Suprapubic skin (tissue), 4 donors: ENCODE data around the gene VANGL2. TPM values are rescaled to one million over a fixed set of nuclear protein-coding genes. Genes with fewer than 3 reads are reported as not detected.
A peak's percentile ranks its signal among the peaks of the same experiment; 100 is the strongest.

Experiments used
- DNase-seq, 2 donors: peaks; one replicate each; pipeline ENCODE4 v3.0.0-alpha.2; 2019; ENCODE audit warnings: low spot score in 2 of 2
- H3K27ac ChIP-seq: fragments of 200-600 bp; sonication (generic); one replicate; pipeline ENCODE4 v1.5.1; 2019
- H3K27me3 ChIP-seq: fragments of 200-600 bp; sonication (generic); one replicate; pipeline ENCODE4 v1.5.1; 2019
- H3K36me3 ChIP-seq: fragments of 200-600 bp; sonication (generic); one replicate; pipeline ENCODE4 v1.5.1; 2019
- H3K4me1 ChIP-seq: fragments of 200-600 bp; sonication (generic); one replicate; pipeline ENCODE4 v1.5.1; 2019
- H3K4me3 ChIP-seq: fragments of 200-600 bp; sonication (generic); one replicate; pipeline ENCODE4 v1.5.1; 2019; ENCODE audit warnings: mild to moderate bottlenecking
- H3K9me3 ChIP-seq: fragments of 200-600 bp; sonication (generic); one replicate; pipeline ENCODE4 v1.5.1; 2019
- EP300 ChIP-seq: sonication (generic); formaldehyde crosslinking; IDR thresholded peaks from one replicate; pipeline ENCODE4 v1.6.1; 2017; ENCODE audit warnings: antibody characterized with exemption
- POLR2A ChIP-seq, 2 donors: fragments of 450-650 bp; IDR thresholded peaks; one replicate each; pipeline ENCODE4 v1.6.1; 2017; ENCODE audit warnings: antibody characterized with exemption in 2 of 2, mild to moderate bottlenecking in 2 of 2, moderate library complexity in 2 of 2
- POLR2AphosphoS5 ChIP-seq, 3 donors: sonication (generic); formaldehyde crosslinking; IDR thresholded peaks; one replicate each; pipeline ENCODE4 v1.6.1; 2017; ENCODE audit warnings: antibody characterized with exemption in 3 of 3
- WGBS: methylation state at CpG from one replicate; pipeline ENCODE4 v1.1.5; 2018; 5-methylcytosine and 5-hydroxymethylcytosine counted together
- total RNA-seq, 4 donors: library from RNA; depleted of rRNA; stranded (reverse); fragments of >200 nt; gene quantifications; one replicate each; pipeline ENCODE4 v1.1.0, GENCODE V29; 2016
- TF ChIP-seq, protein P1 (sequence below), 2 donors: fragments of 200-600 bp in 1 of 2; fragments of 450-650 bp in 1 of 2; sonication (generic) in 1 of 2; IDR thresholded peaks; one replicate each; pipeline ENCODE4 v1.5.1; 2016 to 2019; ENCODE audit warnings: antibody characterized with exemption in 2 of 2, mild to moderate bottlenecking in 1 of 2, moderate library complexity in 1 of 2

The VANGL2 gene
- total RNA-seq, 4 donors from 2014 or later = 18.7 to 39.7 (median 28.1) TPM

GRCh38 chr1:160402001-160402795, 1.8 kb downstream of the VANGL2 start:
- WGBS = 40% methylated on average over 9 of the region's 9 CpGs
- no peak for TF ChIP-seq POLR2A (IDR thresholded peaks at IDR 0.05)
- no peak for TF ChIP-seq EP300
- TF ChIP-seq POLR2AphosphoS5 (IDR thresholded peaks at IDR 0.05) = no peak
- TF ChIP-seq, protein P1, sequence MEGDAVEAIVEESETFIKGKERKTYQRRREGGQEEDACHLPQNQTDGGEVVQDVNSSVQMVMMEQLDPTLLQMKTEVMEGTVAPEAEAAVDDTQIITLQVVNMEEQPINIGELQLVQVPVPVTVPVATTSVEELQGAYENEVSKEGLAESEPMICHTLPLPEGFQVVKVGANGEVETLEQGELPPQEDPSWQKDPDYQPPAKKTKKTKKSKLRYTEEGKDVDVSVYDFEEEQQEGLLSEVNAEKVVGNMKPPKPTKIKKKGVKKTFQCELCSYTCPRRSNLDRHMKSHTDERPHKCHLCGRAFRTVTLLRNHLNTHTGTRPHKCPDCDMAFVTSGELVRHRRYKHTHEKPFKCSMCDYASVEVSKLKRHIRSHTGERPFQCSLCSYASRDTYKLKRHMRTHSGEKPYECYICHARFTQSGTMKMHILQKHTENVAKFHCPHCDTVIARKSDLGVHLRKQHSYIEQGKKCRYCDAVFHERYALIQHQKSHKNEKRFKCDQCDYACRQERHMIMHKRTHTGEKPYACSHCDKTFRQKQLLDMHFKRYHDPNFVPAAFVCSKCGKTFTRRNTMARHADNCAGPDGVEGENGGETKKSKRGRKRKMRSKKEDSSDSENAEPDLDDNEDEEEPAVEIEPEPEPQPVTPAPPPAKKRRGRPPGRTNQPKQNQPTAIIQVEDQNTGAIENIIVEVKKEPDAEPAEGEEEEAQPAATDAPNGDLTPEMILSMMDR (IDR thresholded peaks at IDR 0.05) = no peak
- peak overlapping the region; percentile 38 for H3K27ac ChIP-seq
- H3K36me3 ChIP-seq = no peaks in the 10 kb centered on the region
- H3K27me3 ChIP-seq = peaks cover 4% of the 10 kb centered on the region
- peaks cover 63% of the 10 kb centered on the region for H3K4me1 ChIP-seq
- no peak for DNase-seq
- H3K4me3 ChIP-seq = peak overlapping the region; percentile 71
- H3K9me3 ChIP-seq = no peaks in the 10 kb centered on the region

- H3K9me3 ChIP-seq = no peaks in the 10 kb centered on the region
- H3K4me3 ChIP-seq = no peak overlapping the region
- H3K4me1 ChIP-seq = peaks cover 74% of the 10 kb centered on the region
- no peak overlapping the region for H3K27ac ChIP-seq
- 32% methylated on average over 3 of the region's 3 CpGs for WGBS
- peaks cover 4% of the 10 kb centered on the region for H3K27me3 ChIP-seq
- no peak for DNase-seq
- no peaks in the 10 kb centered on the region for H3K36me3 ChIP-seq
- no peak for TF ChIP-seq POLR2AphosphoS5 (IDR thresholded peaks at IDR 0.05)
- no peak for TF ChIP-seq EP300
- no peak for TF ChIP-seq POLR2A (IDR thresholded peaks at IDR 0.05)
- TF ChIP-seq, protein P1 (IDR thresholded peaks at IDR 0.05) = no peak
These were observed 2.9 kb downstream of the VANGL2 start for GRCh38 chr1:160403244-160403643.

GRCh38 chr1:160404094-160404493, 3.7 kb downstream of the VANGL2 start:
- no peaks in the 10 kb centered on the region for H3K9me3 ChIP-seq
- H3K4me1 ChIP-seq = peaks cover 81% of the 10 kb centered on the region
- peaks cover 4% of the 10 kb centered on the region for H3K27me3 ChIP-seq
- no peak overlapping the region for H3K4me3 ChIP-seq
- 71% methylated on average over 3 of the region's 3 CpGs for WGBS
- TF ChIP-seq EP300 = no peak
- TF ChIP-seq, protein P1 (IDR thresholded peaks at IDR 0.05) = no peak
- TF ChIP-seq POLR2AphosphoS5 (IDR thresholded peaks at IDR 0.05) = no peak
- TF ChIP-seq POLR2A (IDR thresholded peaks at IDR 0.05) = no peak
- no peak for DNase-seq
- no peaks in the 10 kb centered on the region for H3K36me3 ChIP-seq
- no peak overlapping the region for H3K27ac ChIP-seq

- no peaks in the 10 kb centered on the region for H3K9me3 ChIP-seq
- no peaks in the 10 kb centered on the region for H3K36me3 ChIP-seq
- H3K4me1 ChIP-seq = peaks cover 84% of the 10 kb centered on the region
- DNase-seq = no peak
- peaks cover 4% of the 10 kb centered on the region for H3K27me3 ChIP-seq
- peak overlapping the region; percentile 46 for H3K27ac ChIP-seq
- WGBS = 51% methylated on average over 2 of the region's 2 CpGs
- H3K4me3 ChIP-seq = no peak overlapping the region
- TF ChIP-seq, protein P1 (IDR thresholded peaks at IDR 0.05) = no peak
- TF ChIP-seq POLR2A (IDR thresholded peaks at IDR 0.05) (no peak), POLR2AphosphoS5 (IDR thresholded peaks at IDR 0.05) (no peak), EP300 (no peak)
These were observed 5.0 kb downstream of the VANGL2 start for GRCh38 chr1:160405331-160405877.
